HG02885 (cell line): ENCODE measurements around the gene CCK.

ENCODE experiments used
- ATAC-seq: cut with Tn5 transposase; IDR thresholded peaks from one replicate; pipeline ENCODE4 v1.9.1; 2021; ENCODE audit warnings: mild to moderate bottlenecking; ENCODE audit not compliant: unreplicated experiment, poor library complexity

CCK gene

GRCh38 chr3:42270561-42270960, 4.6 kb upstream of the CCK start:
- no peak for ATAC-seq

DNA sequence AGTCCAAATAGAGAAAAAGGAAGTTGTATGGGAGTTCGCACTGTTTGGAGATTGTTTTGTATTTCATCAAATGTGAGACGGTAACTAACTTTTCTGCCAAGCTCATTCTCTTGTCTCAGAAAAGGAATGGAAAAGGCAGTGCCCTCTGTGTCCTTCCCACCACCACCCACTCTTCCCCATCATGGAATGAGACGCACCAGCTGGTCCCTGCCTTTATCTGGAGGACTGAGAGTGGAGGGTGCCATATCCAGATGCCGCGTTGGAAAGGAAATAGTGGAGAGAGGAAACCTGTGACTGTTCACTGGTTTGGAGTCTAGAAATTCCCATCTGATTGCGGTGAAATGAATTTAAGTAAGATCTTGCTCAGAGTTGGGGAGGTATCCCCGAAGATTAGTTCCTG, 3.7 kb upstream of the CCK start:
- no peak for ATAC-seq

DNA sequence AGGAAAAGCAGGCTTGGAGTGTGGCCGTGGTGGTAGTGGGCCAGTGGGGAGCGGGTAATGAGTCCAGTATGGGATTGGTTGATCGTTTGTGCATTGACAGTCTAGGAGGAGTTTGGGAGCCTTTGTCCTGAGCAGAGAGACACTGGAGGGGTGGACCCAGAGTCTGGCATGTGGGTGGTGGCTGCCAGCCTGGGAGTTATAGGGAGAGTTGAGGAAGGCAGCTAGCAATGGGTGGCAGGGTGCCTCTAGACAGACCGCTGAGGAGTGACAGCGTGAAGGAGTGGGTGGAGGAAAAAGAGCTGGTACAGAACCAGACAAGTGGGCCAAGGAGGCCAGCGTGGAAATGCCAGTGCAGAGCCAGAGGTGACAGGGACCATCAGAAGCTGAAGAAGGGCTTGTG, 1.9 kb upstream of the CCK start:
- ATAC-seq = no peak

GRCh38 chr3:42265059-42265991, 660 bp downstream of the CCK start:
- no peak for ATAC-seq

- ATAC-seq = no peak
These were observed 1.5 kb downstream of the CCK start for GRCh38 chr3:42264399-42265058.

DNA sequence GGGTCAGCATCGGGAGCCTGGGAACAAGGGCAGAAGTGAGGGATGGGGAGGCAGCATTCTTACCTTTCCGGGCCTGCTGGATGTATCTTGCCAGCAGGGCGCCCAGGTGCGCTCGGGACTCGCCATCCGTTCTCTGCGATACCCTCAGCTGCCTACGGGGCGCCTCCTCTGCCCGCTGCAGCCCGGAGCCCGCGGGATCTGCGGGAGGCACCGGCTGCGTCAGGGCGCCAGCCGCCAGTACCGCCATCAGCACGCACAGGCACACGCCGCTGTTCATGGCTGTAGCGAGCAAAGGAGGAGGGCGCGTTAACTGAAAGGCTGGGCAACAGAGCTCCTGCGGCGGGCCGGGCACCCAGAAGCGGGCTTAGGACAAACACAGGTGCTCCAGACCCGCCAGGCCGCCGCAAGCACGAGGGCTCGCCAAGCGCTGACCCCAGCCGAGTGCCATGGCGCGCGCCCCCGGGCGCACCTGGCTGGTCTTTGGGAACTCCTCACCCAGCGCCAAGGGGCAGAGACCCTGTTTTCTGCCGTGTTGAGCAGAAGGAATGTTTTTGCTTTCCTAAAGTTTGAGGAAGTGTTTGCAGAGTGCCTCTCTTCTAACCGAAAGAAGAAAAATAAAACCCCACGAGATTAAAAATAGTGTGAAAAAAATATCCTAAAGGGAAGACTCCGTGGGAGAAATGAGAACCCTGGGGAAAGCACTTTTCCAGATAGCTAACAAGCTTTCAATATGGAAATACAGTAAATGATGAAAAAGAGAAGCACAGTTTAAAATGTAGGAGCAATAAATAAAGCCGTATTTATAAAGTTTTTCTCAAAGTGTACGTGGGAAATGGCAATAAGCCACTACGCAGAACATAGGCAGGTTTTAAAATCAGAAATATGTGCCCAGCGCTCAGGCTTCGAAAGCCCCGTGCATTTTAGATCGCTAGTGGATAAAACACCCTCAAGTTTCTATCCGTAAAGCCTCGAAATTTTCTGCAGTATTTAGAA, 2.3 kb downstream of the CCK start:
- ATAC-seq = no peak

DNA sequence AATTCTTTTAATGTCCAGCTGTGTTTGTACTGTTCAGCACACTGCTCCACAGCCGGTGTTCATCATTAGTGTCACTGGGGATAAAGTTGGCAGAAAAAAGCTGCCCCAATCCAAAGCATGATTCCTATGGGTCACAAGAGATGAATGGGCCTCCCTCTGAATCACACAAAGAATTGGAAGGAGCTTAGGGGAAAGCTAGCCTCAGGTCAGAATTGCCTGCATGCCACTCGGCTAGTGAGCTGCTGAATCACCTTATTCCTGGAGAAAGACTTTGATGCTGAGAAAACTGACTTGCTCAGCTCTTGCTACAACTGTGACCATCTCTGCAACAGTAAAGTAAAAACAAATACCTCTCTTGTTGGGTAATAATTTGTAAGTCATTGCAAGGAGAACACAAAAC, 3.5 kb downstream of the CCK start:
- no peak for ATAC-seq

- ATAC-seq = no peak
These were observed 9.0 kb downstream of the CCK start for GRCh38 chr3:42257007-42257406.

DNA sequence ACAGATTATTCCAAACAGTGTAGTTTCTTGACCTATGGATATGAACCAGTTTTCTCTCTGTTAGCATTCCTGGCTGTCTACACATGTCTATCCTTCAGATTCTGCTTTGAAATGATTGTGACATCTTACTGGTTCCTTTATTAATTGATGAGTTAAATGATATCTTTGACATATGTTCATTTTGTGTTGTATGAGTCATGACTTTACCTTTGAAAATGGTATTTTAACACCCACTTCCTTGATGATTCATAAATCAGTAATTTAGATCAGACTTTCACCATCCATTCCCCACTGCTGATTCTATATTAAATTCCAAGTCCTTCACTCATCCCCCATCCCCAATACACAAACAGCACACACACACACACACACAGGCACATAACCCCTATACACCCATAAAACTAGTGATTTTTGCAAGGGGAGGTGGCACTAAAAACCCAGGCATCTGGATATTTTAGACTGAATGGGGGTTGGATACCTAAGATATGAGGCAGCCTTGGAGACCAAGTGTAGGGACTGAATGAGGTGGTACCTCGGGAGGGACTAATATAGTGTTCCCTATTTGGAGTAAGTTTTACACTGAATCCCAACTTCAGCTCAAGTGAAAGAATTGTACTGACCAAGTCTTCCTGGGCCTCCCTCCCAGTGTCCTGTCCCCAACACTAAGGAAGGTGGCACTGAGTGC, 9.7 kb downstream of the CCK start:
- ATAC-seq = no peak

- no peak for ATAC-seq
These were observed 11.4 kb downstream of the CCK start for GRCh38 chr3:42254566-42254965.

DNA sequence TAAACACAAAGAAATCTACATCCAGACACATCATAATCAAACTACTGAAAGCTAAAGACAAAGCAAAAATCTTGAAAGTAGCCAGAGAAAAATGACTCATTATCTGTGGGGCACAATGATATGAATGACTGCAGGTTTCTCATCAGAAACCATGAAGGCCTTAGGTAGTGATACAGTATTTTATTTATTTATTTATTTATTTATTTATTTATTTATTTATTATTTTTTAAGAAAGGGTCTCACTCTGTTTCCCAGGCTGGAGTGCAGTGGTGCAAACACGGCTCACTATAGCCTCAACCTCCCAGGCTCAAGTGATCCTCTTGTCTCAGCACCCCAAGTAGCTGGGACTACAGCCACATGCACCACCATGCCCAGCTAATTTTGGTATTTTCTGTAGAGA, 15.2 kb downstream of the CCK start:
- no peak for ATAC-seq

GRCh38 chr3:42247576-42248027, 18.4 kb downstream of the CCK start:
- ATAC-seq = peak; percentile 52

DNA sequence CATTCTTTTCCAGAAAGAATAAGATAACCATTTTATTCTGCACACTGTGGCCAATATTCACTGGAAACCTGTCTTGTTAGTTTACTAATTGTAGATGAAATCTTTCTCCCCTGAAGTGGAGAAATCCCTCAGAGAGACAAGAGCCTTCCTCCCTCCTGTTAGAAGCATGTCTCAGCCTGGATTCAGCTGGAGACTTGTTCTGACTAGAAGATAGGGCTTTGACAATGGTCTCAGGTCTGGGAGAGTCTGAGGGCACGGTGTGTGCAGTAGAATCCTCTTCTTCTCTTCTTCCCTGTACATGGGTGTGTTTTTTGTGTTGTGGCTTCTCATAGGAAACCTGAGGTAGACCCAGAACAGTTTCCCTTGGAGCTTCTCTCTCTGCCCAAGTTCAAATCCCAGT, 19.9 kb downstream of the CCK start:
- ATAC-seq = no peak

- ATAC-seq = no peak
These were observed 29.4 kb downstream of the CCK start for GRCh38 chr3:42236611-42237010.

DNA sequence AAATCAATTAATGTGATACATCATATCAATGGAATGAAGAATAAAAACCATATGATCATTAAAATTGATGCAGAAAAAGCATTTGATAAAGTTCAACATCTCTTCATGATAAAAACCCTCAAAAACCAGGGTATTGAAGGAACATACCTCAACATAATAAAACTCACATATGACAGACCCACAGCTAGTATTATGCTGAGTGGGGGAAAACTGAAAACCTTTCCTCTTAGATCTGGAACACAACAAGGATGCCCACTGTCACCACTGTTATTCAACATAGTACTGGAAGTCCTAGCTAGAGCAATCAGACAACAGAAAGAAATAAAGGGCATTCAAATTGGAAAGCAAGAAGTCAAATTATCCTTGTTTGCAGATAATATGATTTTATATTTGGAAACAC, 30.5 kb downstream of the CCK start:
- no peak for ATAC-seq

GRCh38 chr3:42230860-42231259, 35.1 kb downstream of the CCK start:
- no peak for ATAC-seq

DNA sequence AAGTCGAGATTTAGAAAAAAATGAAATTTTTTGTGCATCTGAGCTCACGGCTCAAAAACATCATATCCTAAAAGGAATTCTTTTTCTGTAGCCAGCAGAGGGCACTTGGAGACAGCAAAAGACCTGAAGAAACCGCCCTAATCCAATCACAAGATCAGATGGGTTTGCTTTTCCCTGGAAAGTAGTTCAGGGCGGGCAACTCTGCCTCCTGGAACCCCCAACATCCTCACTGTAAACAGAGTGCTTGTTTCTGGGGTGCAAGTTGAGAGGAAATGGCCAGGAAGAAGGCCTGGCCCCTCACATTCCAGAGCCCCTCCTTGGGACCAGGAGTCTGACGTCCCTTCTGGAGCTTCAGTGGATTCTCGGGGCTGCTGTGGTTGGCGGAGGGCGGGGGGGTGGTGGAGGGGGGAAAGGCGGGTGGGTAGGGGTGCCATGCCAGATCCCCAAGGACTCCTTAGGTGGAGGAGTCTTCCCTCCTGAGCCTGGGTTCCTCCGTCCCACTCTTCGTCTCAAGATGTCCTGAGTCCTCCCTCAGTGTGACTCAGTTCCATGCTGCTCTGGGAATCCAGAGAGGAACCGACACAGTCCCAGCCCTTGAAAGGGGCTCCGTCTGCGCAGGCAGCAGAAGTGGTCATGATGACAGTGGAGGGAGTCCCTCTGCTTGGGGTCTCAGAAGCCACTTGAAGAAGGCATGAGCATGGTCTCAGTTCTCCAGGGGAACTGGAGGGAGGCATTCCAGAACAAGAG, 35.9 kb downstream of the CCK start:
- no peak for ATAC-seq

- ATAC-seq = no peak
These were observed 36.6 kb downstream of the CCK start for GRCh38 chr3:42229266-42229941.

DNA sequence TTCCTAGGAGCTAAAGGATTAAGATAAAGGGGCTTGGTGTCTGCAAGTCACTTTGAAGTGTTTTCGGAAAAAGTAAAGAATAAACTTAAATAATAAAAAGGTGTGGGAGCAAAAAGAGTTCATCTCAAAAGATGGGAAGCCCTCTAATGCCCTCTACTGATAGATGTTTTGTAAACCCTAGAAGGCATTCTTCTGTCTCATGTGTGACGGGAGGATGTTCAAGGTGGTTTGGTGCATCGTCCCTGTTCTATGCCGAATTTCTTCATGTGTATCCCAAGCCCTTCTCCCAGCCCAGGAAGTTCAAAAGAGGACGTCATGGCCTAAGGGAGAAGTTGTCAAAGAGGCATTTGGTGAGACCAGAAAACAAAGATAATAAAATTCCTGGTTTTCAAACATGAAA, 37.2 kb downstream of the CCK start:
- ATAC-seq = no peak
